ENCODE data around the gene TBXAS1.

TBXAS1 gene

DNA sequence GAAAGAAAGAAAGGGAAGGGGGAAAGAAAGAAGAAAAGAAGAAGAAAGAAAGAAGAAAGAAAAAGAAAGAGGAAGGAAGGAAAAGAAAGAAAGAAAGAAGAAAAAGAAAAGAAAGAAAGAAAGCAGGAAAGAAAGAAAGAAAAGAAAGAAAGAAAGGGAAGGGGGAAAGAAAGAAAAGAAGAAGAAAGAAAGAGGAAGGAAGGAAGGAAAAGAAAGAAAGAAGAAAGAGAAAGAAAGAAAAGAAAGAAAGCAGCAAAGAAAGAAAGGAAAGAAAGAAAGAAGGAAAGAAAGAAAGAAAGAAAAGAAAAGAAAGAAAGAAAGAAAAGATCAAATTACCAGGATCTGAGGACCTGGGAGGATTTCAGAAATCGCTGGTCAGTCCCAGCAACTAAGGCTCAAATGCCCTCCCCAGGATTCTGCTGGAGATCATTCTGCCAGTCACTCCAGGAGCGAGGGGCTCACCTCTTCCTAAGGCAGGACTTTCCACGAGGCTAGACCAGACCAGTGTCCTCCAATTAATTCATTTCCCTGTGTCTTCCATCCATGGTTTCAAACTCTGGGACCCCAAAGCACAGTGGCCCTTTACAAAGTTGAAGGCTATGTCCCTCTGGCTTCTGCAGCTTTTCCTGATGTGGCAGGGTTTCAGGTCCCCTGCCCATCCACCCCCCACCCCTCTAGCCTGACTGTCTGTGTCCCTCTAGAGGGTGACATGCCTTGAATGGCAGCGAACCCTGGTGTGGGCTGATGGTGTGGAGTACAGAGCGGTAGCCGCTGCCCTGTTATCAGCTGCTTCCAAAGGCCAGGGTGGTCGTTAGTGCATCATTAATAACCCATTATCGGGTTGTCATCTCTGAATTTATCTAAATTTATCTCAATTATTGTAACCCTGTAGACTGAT, 155.8 kb downstream of the TBXAS1 start:
- no peak for DNase-seq

DNA sequence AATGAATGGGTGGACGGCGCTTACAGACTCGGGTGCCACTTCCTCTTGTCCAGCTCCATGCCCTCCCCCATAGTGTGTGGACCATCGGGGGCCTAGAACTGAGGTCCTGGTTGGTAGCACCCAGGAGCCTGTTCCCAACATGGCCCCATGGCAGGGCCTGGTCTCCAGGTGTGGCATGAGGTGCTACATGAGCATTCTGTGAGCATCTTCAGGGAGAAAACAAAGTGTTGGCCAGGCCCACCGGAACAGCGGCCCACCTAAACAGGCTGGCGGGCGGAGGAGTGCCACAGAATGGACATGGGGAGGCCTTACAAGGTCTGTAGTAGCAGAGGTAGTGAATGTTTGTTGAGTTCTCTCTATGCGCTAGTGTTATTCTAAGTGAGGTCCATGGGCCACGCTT, 156.7 kb downstream of the TBXAS1 start:
- no peak for DNase-seq

DNA sequence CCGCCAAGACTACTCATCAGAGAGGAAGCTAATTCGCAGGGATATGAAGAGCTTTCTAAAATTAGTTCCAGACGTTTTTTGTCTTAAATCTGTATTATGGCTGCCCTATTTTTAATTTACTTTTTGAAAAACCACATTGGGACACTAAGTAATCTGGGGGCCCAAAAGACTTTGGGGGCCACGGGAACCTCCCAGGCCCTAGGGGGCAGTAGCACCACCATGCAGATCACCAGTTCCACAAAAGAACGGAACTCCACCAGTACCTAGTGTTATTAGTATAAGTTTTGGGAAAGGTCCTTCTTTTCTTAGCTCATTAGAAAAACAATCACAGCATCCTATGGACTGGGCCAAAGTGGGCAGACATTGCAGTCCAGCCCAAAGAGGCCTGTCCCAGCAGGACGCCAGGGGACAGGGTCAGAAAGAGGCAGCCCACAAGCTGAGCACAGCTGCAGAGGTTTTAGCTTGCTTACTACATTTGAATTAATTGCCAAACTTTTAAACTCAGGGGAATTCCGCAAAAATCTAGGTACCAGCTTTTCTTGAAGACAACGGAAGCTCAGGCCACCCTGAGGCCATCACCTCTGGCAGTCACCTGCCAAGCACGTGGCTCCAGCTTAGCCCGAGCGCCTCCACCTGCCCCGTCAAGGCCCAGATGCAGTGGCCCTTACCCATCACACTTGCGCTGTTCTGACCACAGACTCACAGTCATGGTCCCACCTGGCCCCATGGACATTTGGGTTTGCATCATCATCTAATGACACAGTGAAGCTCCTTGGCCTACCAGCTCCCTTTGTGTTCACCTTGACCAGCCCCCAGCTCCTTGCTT, 158.8 kb downstream of the TBXAS1 start:
- DNase-seq, result no peak

- no peak for DNase-seq
Measured at GRCh38 chr7:139989366-139990141, 160.5 kb downstream of the TBXAS1 start.

DNA sequence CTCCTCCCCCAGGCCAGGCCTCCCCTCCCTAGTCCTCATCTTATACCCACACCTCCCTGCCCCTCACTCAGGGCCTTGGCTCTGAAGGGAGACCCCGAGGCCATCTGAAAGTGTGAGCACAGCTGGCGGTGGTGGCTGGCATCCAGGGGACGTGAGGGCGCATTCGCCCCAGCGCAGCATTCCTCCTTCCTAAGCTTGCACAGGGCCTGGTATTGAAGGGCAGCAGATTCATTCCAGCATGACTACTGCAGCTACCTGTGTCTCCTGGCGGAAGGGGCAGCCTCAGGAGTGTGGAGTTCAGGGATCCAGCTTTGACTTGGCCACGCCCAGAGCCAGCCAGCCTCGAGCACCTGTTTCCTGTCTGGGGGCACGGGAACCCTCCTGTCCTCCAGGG, 161.1 kb downstream of the TBXAS1 start:
- DNase-seq, result no peak

DNA sequence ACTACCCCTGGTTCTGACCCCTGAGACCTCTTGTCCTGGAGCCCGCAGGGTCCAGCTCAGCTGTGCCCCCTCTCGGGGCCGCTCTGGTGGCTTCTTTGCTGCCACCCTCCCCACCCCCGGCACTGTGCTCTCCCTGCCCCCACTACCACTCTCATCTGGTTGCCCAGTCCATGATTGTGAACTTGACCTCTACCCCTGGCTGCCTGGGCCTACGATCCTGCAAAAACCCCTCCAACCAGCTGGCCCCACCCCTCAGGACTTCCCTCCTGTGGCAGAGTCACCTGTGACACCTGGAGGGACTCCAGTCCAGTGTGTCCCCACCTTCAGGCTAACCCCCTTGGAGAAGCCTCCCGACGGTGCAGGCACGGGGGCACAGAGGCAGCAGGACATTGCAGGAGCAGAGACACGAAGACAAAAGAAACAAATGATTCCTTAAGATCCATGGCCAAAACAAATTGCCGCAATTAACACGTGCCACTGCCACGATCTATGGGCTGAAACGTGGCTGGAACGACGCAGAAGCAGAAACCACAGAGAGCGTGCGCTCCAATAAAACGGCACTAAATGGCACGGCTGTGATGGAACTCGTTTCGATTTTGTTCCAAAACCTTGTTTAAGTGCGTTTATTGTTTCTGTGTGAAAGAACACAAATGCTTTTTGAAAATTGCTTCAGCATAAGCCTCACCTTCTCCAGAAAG, 161.7 kb downstream of the TBXAS1 start:
- no peak for DNase-seq

DNA sequence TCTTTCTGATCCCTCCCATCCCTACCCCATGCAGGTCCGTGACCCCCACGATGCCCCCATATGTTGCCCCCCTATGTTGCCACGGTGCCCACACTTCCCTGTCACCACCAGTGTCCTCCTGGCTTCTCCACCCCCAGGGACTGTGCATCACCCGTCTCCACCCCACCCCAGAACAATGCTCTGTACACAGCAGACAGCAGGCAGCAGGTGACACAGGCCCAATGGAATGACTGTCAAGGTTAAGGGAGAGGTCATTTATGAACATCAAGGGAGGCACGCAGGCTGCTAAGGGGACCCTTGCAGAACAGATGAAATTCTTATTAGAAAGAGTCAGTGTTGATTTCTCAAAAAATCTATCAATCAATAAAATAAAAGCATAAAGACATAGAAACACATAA, 162.2 kb downstream of the TBXAS1 start:
- DNase-seq, result no peak

- no peak for DNase-seq
Measured at GRCh38 chr7:139991911-139992310, 162.8 kb downstream of the TBXAS1 start.

GRCh38 chr7:139992353-139993044, 163.4 kb downstream of the TBXAS1 start:
- DNase-seq, result no peak

DNA sequence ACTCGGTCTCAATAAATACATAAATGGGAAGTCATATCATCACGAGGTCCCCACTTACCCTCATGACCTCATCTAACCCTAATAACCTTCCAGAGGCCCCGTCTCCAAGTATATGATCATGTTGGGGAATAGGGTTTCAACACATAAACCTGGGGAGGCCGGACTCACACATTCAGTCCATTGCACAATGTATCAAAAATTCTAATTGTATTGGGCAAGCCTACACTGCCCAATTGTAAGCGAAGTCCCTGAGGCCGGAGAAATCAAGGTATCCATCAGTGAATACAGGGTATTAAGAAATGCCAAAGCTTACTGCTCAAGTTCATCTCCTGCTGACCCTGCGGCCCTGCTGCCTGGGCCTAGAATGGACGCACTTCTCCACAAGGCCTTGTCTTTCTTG, 164.1 kb downstream of the TBXAS1 start:
- no peak for DNase-seq

DNA sequence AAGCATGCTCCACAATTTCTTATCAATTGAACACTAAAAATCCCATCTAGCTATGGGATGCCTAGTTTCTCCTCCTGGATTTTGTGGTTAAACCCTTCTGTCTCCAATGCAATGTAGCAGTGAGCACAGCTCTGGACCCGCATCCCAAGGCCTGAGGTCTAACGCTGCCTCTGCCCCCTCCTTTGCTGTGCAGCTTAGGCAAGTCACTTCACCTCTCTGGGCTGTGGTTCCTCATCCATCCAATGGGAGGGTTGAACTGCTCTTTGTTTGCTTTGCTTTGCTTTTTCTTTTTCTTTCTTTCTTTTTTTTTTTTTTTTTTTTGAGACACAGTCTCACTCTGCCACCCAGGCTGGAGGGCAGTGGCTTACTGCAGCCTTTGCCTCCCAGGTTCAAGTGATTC, 164.5 kb downstream of the TBXAS1 start:
- no peak for DNase-seq

DNA sequence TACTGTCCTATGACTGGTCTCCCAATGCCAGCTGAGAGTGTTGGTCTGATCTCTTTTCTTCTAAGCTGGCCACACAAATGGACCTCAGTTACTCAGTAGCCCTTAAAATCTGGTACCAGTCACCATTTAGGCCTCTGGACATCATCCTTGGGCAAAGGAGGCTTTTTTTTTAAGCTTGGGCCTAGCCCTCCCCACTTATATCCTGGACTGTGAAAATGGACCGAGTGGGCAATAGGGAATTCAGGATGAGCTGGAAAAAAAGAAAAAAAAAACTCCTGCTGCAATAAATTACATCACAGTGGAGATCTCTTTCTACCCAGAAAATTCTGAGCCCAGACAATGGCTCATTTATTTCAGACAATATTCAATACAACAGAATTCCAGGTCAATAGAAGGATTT, 165.3 kb downstream of the TBXAS1 start:
- DNase-seq, result no peak

DNA sequence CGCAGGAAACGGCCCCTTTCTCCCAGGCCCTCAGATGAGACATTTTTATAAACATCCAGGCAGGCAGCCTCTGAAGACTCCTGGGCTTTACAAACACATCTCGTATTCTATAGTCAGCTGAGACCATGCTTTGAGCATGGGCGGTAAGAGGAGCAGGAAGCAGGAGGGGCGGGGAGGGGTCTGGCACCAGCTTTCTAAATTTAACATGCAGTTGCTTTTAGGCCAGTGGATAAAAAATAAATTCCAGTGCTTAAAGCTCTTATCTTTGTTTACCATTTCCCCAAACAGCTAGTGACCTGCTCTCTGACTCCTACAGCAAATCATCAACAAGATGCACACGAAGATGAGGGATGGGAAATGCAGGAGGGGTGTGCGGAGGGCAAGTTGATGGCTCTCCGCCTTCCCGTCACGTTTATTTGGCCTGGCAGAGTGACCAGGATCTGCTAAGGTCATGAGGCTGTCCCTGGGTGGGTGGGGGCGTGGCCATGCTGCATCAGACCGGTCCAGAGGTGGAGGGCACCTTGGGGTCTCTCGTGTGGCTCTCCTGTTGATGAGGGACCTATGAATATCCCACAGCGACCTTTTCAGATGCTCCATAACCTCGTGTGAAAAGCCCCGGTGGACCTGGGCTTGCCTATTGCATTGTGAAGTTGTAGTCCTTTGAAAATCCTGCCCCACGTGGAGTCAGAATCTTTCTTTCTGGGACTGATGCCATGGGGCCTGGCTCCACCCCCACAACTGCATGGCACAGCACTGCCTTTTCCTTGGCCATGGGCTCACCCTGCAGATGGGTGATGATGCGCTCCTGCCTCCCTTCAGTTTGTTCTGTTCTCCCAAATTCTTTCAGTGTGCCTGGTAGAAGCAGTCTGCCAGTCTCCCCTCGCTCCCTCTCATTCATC, 166.2 kb downstream of the TBXAS1 start:
- DNase-seq, result no peak

DNA sequence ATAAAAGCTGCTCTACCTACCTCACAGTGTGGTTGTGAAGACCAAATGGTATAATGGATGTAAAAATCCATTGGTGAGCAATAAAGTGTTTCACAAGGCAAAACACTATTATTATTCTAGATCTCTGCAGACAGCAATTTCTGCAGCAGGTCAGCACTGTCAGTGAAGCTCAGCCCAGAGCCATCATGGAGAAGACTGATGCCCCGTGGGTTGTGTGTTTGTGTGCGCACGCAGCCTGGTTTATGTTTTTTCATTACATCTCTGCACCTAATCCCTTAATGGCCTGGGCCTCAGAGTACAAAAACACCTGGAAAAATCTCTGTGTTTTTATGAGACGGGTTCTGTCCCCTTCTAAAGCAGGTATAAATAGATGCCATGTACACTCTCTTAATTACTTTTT, 169.5 kb downstream of the TBXAS1 start:
- no peak for DNase-seq

GRCh38 chr7:139999516-139999915, 170.5 kb downstream of the TBXAS1 start:
- DNase-seq, result no peak

GRCh38 chr7:140000666-140001268, 171.7 kb downstream of the TBXAS1 start:
- DNase-seq, result no peak

- DNase-seq, result no peak
Measured at GRCh38 chr7:140003913-140004382, 174.9 kb downstream of the TBXAS1 start.

- DNase-seq, result no peak
Measured at GRCh38 chr7:140004672-140005071, 175.6 kb downstream of the TBXAS1 start.

DNA sequence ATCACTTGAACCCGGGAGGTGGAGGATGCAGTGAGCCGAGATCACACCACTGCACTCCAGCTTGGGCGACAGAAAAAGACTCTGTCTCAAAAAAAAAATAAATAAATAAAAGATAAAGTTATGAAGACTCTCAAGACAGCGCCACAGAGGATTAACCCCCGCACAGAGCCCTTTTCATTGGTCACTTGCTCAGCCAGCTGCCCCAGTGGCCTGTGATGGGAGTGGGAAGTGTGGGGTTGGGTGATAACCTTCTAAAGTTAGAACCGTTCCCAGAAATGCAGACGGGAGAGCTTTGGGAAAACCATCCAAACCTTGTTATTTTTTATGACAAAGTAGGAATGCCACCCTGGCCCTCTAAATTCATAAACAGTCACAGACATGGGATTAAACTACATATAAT, 176.3 kb downstream of the TBXAS1 start:
- DNase-seq, result no peak

DNA sequence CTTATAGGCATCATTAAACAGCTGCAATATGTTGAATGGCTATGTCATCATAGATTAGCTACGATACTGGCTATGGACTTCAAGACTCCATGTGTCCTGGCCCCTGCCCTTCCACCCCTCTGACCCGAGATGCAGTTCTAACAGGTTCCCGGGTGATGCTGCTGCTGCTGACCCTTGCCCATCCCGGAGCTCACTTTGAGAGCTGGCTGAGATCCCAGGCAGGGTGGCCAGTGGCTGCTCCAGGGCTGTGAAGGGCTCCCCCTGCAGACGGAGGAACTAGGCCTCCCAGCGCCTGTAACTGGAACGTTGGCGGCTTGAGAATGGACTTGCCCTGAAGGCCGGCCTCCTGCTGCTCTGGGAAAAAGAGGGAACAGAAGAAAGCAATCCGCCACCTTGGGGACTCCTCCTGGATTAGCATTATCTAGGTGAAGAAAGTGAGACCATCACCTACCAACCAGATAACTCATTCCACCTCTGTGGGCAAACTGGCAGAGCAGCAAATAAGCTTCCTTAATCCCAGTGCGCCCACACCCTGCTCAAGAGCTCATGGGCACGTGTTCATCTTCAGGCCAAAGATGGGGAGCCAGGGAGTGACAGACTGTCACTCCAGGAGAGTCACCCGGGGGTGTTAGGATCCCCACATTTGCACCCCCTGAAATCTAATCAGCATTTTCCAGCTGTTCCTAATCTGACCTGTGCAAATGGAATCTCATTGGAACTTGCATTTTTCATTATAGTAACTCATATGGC, 176.9 kb downstream of the TBXAS1 start:
- DNase-seq, result no peak
